ENCODE data around the gene CCNL2.

CCNL2 gene

GRCh38 chr1:1361982-1362423, 37.1 kb downstream of the CCNL2 start:
- Histone ChIP-seq H2BK5ac (ENCODE audit: low read length) (no peak overlapping the region), H3K4ac (ENCODE audit: low read length) (no peak overlapping the region), H3K4me2 (ENCODE audit: insufficient read depth, low read length, poor library complexity, severe bottlenecking) (no peak overlapping the region), H4K8ac (ENCODE audit: low read depth, low read length) (no peak overlapping the region), H2AFZ (ENCODE audit: low read length) (peak overlapping the region; percentile 42), H3K18ac (ENCODE audit: low read length) (no peak overlapping the region), H3K27ac (replicated peaks; ENCODE audit: low read length) (no peak overlapping the region), H3K27me3 (ENCODE audit: control insufficient read depth in 3 of 3, insufficient read depth in 3 of 3, low read depth in 1 of 3, low read length in 3 of 3) (no peaks in the 10 kb centered on the region), H3K9me3 (replicated peaks in 1 of 2; ENCODE audit: control insufficient read depth in 2 of 2, insufficient read depth in 1 of 2, low read depth in 1 of 2, low read length in 2 of 2) (peaks cover 5 to 11% of the 10 kb centered on the region in 2 donors), H3K14ac (ENCODE audit: low read length) (no peak overlapping the region), H2BK15ac (ENCODE audit: low read length) (no peak overlapping the region), H2BK120ac (ENCODE audit: low read depth, low read length) (no peak overlapping the region), H3K4me3 (ENCODE audit: low read length in 2 of 2) (no peak overlapping the region), H2AK5ac (ENCODE audit: low read depth, low read length) (no peak overlapping the region), H4K91ac (ENCODE audit: low read depth, low read length, poor library complexity) (no peak overlapping the region), H3K36me3 (replicated peaks in 1 of 2; ENCODE audit: control insufficient read depth in 2 of 2, insufficient read depth in 2 of 2, low read length in 2 of 2) (no peaks in the 10 kb centered on the region), H3K79me1 (ENCODE audit: low read depth, low read length) (no peaks in the 10 kb centered on the region), H2BK12ac (ENCODE audit: low read length) (no peak overlapping the region), H3K4me1 (ENCODE audit: control insufficient read depth in 2 of 2, insufficient read depth in 1 of 2, low read depth in 1 of 2, low read length in 2 of 2) (peaks cover 39 to 49% of the 10 kb centered on the region in 2 donors), H3K9ac (ENCODE audit: low read depth, low read length, poor library complexity) (no peak overlapping the region), H3K23ac (ENCODE audit: low read depth, low read length, poor library complexity) (no peak overlapping the region)
- no peak for DNase-seq (ENCODE audit: low spot score)
- WGBS, 2 donors (ENCODE audit: extremely low coverage in 2 of 2, insufficient read length in 2 of 2, insufficient replicate concordance in 1 of 2) = no CpG with 5 or more reads among the region's 13 CpGs

GRCh38 chr1:1361233-1361981, 37.7 kb downstream of the CCNL2 start:
- Histone ChIP-seq H3K4me1 (ENCODE audit: control insufficient read depth in 2 of 2, insufficient read depth in 1 of 2, low read depth in 1 of 2, low read length in 2 of 2) (peaks cover 43 to 54% of the 10 kb centered on the region in 2 donors), H2AK5ac (ENCODE audit: low read depth, low read length) (peak overlapping the region; percentile 63), H2BK120ac (ENCODE audit: low read depth, low read length) (no peak overlapping the region), H4K91ac (ENCODE audit: low read depth, low read length, poor library complexity) (peak overlapping the region; percentile 74), H3K14ac (ENCODE audit: low read length) (peak overlapping the region; percentile 28), H3K27ac (replicated peaks; ENCODE audit: low read length) (peak overlapping the region; percentile 88), H3K9ac (ENCODE audit: low read depth, low read length, poor library complexity) (peak overlapping the region; percentile 80), H3K23ac (ENCODE audit: low read depth, low read length, poor library complexity) (peak overlapping the region; percentile 70), H3K79me1 (ENCODE audit: low read depth, low read length) (peaks cover 3% of the 10 kb centered on the region), H3K4me2 (ENCODE audit: insufficient read depth, low read length, poor library complexity, severe bottlenecking) (no peak overlapping the region), H2BK5ac (ENCODE audit: low read length) (peak overlapping the region; percentile 26), H3K27me3 (ENCODE audit: control insufficient read depth in 3 of 3, insufficient read depth in 3 of 3, low read depth in 1 of 3, low read length in 3 of 3) (no peaks in the 10 kb centered on the region), H2BK12ac (ENCODE audit: low read length) (peak overlapping the region; percentile 99), H3K36me3 (replicated peaks in 1 of 2; ENCODE audit: control insufficient read depth in 2 of 2, insufficient read depth in 2 of 2, low read length in 2 of 2) (no peaks in the 10 kb centered on the region), H4K8ac (ENCODE audit: low read depth, low read length) (no peak overlapping the region), H3K18ac (ENCODE audit: low read length) (peak overlapping the region; percentile 83), H3K9me3 (replicated peaks in 1 of 2; ENCODE audit: control insufficient read depth in 2 of 2, insufficient read depth in 1 of 2, low read depth in 1 of 2, low read length in 2 of 2) (peaks cover 5% of the 10 kb centered on the region in 2 donors), H3K4me3 (ENCODE audit: low read length in 2 of 2) (no peak overlapping the region), H2BK15ac (ENCODE audit: low read length) (peak overlapping the region; percentile 94), H3K4ac (ENCODE audit: low read length) (no peak overlapping the region), H2AFZ (ENCODE audit: low read length) (no peak overlapping the region)
- DNase-seq (ENCODE audit: low spot score) = no peak
- WGBS, 2 donors (ENCODE audit: extremely low coverage in 2 of 2, insufficient read length in 2 of 2, insufficient replicate concordance in 1 of 2) = no CpG with 5 or more reads among the region's 35 CpGs

GRCh38 chr1:1360506-1361169, 38.5 kb downstream of the CCNL2 start:
- H3K4ac ChIP-seq (ENCODE audit: low read length) = peak overlapping the region; percentile 2
- H3K9ac ChIP-seq (ENCODE audit: low read depth, low read length, poor library complexity) = peak overlapping the region; percentile 80
- peak overlapping the region; percentile 94 for H2BK15ac ChIP-seq (ENCODE audit: low read length)
- H3K79me1 ChIP-seq (ENCODE audit: low read depth, low read length) = peaks cover 3% of the 10 kb centered on the region
- peak overlapping the region; percentile 28 for H3K14ac ChIP-seq (ENCODE audit: low read length)
- H3K36me3 ChIP-seq (replicated peaks in 1 of 2; ENCODE audit: control insufficient read depth in 2 of 2, insufficient read depth in 2 of 2, low read length in 2 of 2) = no peaks in the 10 kb centered on the region
- H3K9me3 ChIP-seq (replicated peaks in 1 of 2; ENCODE audit: control insufficient read depth in 2 of 2, insufficient read depth in 1 of 2, low read depth in 1 of 2, low read length in 2 of 2) = no peaks in the 10 kb centered on the region
- no peak overlapping the region for H3K4me3 ChIP-seq (ENCODE audit: low read length in 2 of 2)
- DNase-seq (ENCODE audit: low spot score) = no peak
- H3K23ac ChIP-seq (ENCODE audit: low read depth, low read length, poor library complexity) = peak overlapping the region; percentile 70
- H2AFZ ChIP-seq (ENCODE audit: low read length) = no peak overlapping the region
- H2BK120ac ChIP-seq (ENCODE audit: low read depth, low read length) = no peak overlapping the region
- no peaks in the 10 kb centered on the region for H3K27me3 ChIP-seq (ENCODE audit: control insufficient read depth in 3 of 3, insufficient read depth in 3 of 3, low read depth in 1 of 3, low read length in 3 of 3)
- H4K91ac ChIP-seq (ENCODE audit: low read depth, low read length, poor library complexity) = peak overlapping the region; percentile 31
- peak overlapping the region; percentile 99 for H2BK12ac ChIP-seq (ENCODE audit: low read length)
- H2AK5ac ChIP-seq (ENCODE audit: low read depth, low read length) = peak overlapping the region; percentile 94
- peak overlapping the region; percentile 70 for H2BK5ac ChIP-seq (ENCODE audit: low read length)
- peak overlapping the region; percentile 15 for H3K4me2 ChIP-seq (ENCODE audit: insufficient read depth, low read length, poor library complexity, severe bottlenecking)
- peaks cover 43 to 54% of the 10 kb centered on the region in 2 donors for H3K4me1 ChIP-seq (ENCODE audit: control insufficient read depth in 2 of 2, insufficient read depth in 1 of 2, low read depth in 1 of 2, low read length in 2 of 2)
- peak overlapping the region; percentile 88 for H3K27ac ChIP-seq (replicated peaks; ENCODE audit: low read length)
- H3K18ac ChIP-seq (ENCODE audit: low read length) = peak overlapping the region; percentile 83
- no CpG with 5 or more reads among the region's 20 CpGs for WGBS, 2 donors (ENCODE audit: extremely low coverage in 2 of 2, insufficient read length in 2 of 2, insufficient replicate concordance in 1 of 2)
- H4K8ac ChIP-seq (ENCODE audit: low read depth, low read length) = peak overlapping the region; percentile 94
